Adrenal gland (tissue), 5 donors: Measurements from ENCODE around the gene ANKFN1.

Experiments used
- CTCF ChIP-seq, 6 experiments: fragments of 450-650 bp in 4 of 6; fragments of 200-600 bp in 2 of 6; sonication (generic) in 1 of 6; IDR thresholded peaks; 1 replicate in 5 of 6; 2 replicates in 1 of 6; pipeline versions ENCODE4 v1.5.1 to v1.8.0; 2016 to 2021; ENCODE audit warnings: antibody characterized with exemption in 6 of 6, mild to moderate bottlenecking in 2 of 6, moderate library complexity in 1 of 6
- POLR2A ChIP-seq, 2 donors: fragments of 450-650 bp; IDR thresholded peaks; one replicate each; pipeline ENCODE4 v1.6.1; 2017; ENCODE audit warnings: antibody characterized with exemption in 2 of 2, mild to moderate bottlenecking in 2 of 2, moderate library complexity in 1 of 2
- donor health status: DM: no; HTN: no; CAD: no.

GRCh38 chr17:56317351-56318208 is 164.3 kb downstream of the ANKFN1 start:
- TF ChIP-seq CTCF (IDR thresholded peaks at IDR 0.05) (no peak), POLR2A (IDR thresholded peaks at IDR 0.05) (no peak)
